Endothelial cell (in vitro differentiated cells): Measurements from ENCODE around the gene CDX1. TPM values are rescaled to one million over a fixed set of nuclear protein-coding genes. Genes with fewer than 3 reads are reported as not detected.

Experiments
- DNase-seq: peaks from one replicate; pipeline ENCODE4 v3.0.0; 2021; ENCODE audit warnings: low spot score
- H3K27ac Mint-ChIP-seq: one replicate; pipeline ENCODE4 v1.8.0; 2021; ENCODE audit warnings: mixed read lengths, inconsistent platforms; ENCODE audit not compliant: unreplicated experiment
- H3K27me3 Mint-ChIP-seq: one replicate; pipeline ENCODE4 v1.8.0; 2021; ENCODE audit warnings: mild to moderate bottlenecking, moderate library complexity, mixed read lengths, inconsistent platforms; ENCODE audit not compliant: unreplicated experiment
- H3K36me3 Mint-ChIP-seq: one replicate; pipeline ENCODE4 v1.8.0; 2021; ENCODE audit warnings: mild to moderate bottlenecking, low read depth, mixed read lengths, inconsistent platforms; ENCODE audit not compliant: unreplicated experiment
- H3K4me1 Mint-ChIP-seq: one replicate; pipeline ENCODE4 v1.8.0; 2021; ENCODE audit warnings: mild to moderate bottlenecking, mixed read lengths, inconsistent platforms; ENCODE audit not compliant: unreplicated experiment
- H3K4me3 Mint-ChIP-seq: one replicate; pipeline ENCODE4 v1.8.0; 2021; ENCODE audit warnings: mild to moderate bottlenecking, mixed read lengths, inconsistent platforms; ENCODE audit not compliant: unreplicated experiment
- H3K9me3 Mint-ChIP-seq: one replicate; pipeline ENCODE4 v1.8.0; 2021; ENCODE audit warnings: mixed read lengths, inconsistent platforms; ENCODE audit not compliant: unreplicated experiment
- total RNA-seq: library from RNA; stranded (reverse); fragmentation: NEBNext Ultra II Directional; extraction: Animal tissue kit (Norgen Biotek cat#: 25700); gene quantifications from one replicate; pipeline ENCODE4 v1.2.1, GENCODE V29; 2021; ENCODE audit not compliant: unreplicated experiment
- TF ChIP-seq, protein P1 (sequence below): fragments of 200-600 bp; sonication (generic); IDR thresholded peaks from one replicate; pipeline ENCODE4 v1.5.0; 2021; ENCODE audit warnings: antibody characterized with exemption; ENCODE audit not compliant: unreplicated experiment

Gene CDX1
- total RNA-seq, 1 donor from 2014 or later: 0.59 TPM

DNA sequence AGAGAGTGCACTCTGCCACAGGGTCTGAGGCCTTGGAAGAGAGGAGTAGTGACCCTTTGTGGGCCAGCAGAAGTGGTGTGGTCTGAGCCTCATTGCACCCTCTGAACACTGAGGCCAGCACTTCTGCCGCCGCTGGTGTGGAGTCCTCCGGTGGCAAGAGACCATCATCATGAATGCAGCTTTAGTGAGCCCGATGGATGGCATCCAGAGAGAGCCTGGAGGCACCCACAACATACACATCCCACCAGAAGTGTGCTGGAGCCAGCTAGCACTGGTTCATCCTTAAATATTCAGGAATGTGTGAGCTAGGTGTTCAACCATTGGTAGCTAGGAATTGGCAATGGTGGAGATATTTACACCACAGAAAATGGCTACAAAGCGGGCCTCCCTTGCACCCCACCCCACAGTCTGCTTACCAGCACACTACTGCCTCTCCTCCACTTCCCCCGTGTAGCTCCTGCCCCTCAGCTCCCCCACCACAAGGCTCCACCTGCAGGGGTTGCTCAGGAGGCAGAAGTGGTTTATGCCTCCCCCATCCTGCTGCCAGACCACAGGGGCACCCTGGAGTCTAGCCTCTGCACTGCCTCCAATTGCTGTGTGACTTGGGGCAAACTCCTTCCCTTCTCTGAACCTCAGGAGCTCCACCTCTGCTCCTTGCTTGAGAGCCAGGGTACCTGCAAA is 39.7 kb downstream of the CDX1 start:
- peaks cover 7% of the 10 kb centered on the region for H3K27me3 Mint-ChIP-seq
- no peak for DNase-seq
- peaks cover 6% of the 10 kb centered on the region for H3K4me1 Mint-ChIP-seq
- H3K4me3 Mint-ChIP-seq: no peak overlapping the region
- H3K27ac Mint-ChIP-seq: no peak overlapping the region
- peaks cover 4% of the 10 kb centered on the region for H3K36me3 Mint-ChIP-seq
- TF ChIP-seq, protein P1, sequence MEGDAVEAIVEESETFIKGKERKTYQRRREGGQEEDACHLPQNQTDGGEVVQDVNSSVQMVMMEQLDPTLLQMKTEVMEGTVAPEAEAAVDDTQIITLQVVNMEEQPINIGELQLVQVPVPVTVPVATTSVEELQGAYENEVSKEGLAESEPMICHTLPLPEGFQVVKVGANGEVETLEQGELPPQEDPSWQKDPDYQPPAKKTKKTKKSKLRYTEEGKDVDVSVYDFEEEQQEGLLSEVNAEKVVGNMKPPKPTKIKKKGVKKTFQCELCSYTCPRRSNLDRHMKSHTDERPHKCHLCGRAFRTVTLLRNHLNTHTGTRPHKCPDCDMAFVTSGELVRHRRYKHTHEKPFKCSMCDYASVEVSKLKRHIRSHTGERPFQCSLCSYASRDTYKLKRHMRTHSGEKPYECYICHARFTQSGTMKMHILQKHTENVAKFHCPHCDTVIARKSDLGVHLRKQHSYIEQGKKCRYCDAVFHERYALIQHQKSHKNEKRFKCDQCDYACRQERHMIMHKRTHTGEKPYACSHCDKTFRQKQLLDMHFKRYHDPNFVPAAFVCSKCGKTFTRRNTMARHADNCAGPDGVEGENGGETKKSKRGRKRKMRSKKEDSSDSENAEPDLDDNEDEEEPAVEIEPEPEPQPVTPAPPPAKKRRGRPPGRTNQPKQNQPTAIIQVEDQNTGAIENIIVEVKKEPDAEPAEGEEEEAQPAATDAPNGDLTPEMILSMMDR: no peak
- H3K9me3 Mint-ChIP-seq: no peaks in the 10 kb centered on the region

DNA sequence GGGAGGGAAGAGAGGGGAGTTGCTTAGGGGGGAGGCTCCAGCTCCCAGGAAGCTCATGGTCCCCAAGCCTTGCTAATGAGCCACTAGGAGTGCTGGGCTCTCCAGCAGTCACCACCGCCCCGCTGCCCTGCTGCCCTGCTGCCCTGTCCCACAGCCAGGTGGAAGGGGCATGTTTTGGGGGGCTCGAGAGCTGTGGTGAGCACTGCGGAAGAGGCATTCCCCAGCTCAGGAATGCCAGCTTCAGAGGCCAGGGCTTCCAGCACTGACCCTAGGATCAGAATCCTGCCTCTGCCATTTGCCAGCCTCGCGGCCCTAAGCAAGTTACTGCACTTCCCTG is 40.2 kb downstream of the CDX1 start:
- peaks cover 8% of the 10 kb centered on the region for H3K4me1 Mint-ChIP-seq
- H3K27me3 Mint-ChIP-seq: peaks cover 7% of the 10 kb centered on the region
- no peak overlapping the region for H3K4me3 Mint-ChIP-seq
- TF ChIP-seq, protein P1: no peak
- H3K9me3 Mint-ChIP-seq: no peaks in the 10 kb centered on the region
- H3K27ac Mint-ChIP-seq: no peak overlapping the region
- peaks cover 4% of the 10 kb centered on the region for H3K36me3 Mint-ChIP-seq
- DNase-seq: no peak

DNA sequence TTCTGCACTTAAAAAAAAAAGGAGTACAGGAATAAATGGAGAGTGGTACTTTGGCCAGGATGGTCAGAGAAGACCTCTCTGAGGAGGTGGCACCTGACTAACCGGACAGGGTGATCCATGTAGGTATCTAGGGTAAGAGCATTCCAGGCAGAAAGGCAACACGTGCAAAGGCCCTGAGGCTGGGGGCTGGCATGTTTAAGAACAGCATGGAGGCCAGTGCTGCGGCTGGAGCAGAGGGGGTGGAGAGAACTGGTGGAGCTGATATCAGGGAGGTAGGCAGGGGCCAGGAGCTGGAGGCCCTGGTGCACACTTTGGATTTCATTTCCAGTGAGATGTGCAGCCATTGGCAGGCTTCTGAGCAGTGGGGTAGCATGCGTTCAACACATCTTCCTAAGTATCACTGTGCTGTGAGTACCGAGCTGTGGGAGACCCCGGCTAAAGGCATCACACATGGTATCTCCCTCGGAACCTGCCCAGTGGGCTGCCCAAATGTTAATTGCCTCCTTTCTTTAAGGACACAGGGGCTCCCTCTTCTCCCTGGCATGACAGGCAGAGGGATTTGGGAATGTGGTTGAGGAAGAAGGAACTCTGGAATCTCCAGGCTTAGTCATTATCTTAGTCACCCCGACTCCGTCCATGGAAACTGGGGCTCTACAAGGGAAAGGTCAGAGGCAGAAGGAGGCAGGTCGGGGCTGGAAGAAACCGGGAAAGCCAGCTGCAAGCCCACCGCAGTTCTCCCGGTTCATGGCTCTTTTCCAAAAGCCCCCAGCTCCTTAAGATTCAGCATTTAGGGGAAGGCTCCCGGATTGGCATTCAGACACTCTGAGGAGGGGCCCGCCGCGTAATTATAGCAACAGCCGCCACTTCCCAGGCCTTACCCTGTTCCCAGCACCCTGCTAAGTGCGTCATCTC is 41.9 kb downstream of the CDX1 start:
- H3K9me3 Mint-ChIP-seq: no peaks in the 10 kb centered on the region
- no peak overlapping the region for H3K27ac Mint-ChIP-seq
- no peak overlapping the region for H3K4me3 Mint-ChIP-seq
- H3K27me3 Mint-ChIP-seq: peaks cover 8% of the 10 kb centered on the region
- no peak for DNase-seq
- peaks cover 14% of the 10 kb centered on the region for H3K4me1 Mint-ChIP-seq
- TF ChIP-seq, protein P1: no peak
- no peaks in the 10 kb centered on the region for H3K36me3 Mint-ChIP-seq

DNA sequence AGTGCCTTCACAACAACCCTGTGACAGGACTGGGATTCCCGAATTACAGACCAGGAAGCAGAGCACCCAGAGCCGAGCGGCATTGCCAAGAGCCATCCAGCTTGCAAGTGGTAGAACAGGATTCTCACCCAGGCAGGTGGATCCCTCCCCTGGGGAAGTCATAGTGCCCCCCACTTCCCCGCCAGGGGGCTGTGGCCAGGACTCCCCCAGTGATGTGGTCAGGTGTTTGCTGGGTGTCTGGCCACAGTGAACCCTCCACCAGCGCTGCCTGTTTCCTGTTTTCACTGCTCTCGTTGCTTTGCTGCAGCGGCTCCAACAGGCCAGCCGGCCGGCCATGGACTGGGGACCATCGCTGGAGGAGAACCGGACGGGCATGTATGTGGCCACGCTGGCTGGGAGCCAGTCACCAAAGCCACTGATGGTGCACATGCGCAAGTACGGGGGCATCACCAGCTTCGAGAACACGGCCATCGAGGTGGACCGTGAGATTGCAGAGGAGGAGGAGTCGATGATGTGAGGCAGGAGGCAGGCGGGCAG is 42.6 kb downstream of the CDX1 start:
- H3K36me3 Mint-ChIP-seq: no peaks in the 10 kb centered on the region
- no peak overlapping the region for H3K27ac Mint-ChIP-seq
- TF ChIP-seq, protein P1: no peak
- H3K4me1 Mint-ChIP-seq: peaks cover 14% of the 10 kb centered on the region
- peaks cover 8% of the 10 kb centered on the region for H3K27me3 Mint-ChIP-seq
- no peaks in the 10 kb centered on the region for H3K9me3 Mint-ChIP-seq
- no peak overlapping the region for H3K4me3 Mint-ChIP-seq
- DNase-seq: no peak
